CD4-positive, alpha-beta memory T cell (primary cell): ENCODE measurements around the gene KIF18B. TPM values are rescaled to one million over a fixed set of nuclear protein-coding genes. Genes with fewer than 3 reads are reported as not detected.

ENCODE experiments used
- CTCF ChIA-PET: fragments of 350-600 bp; sonication (Branson Sonifier 250); formaldehyde crosslinking; loops from one replicate; lab custom pipeline; 2021; ENCODE audit warnings: inconsistent platforms; ENCODE audit not compliant: partially characterized antibody; lab: Charles Lee
- POLR2A ChIA-PET: fragments of 350-600 bp; sonication (Branson Sonifier 250); formaldehyde crosslinking; loops from one replicate; lab custom pipeline; 2021; ENCODE audit not compliant: partially characterized antibody; lab: Charles Lee
- DNase-seq, 5 donors: peaks; one replicate each; pipeline versions ENCODE4 v3.0.0 to v3.0.0-alpha.2; 2020 to 2022; ENCODE audit warnings: mixed read lengths in 1 of 5
- H3K27ac ChIP-seq: one replicate; pipeline ENCODE4 v1.7.0; 2013; ENCODE audit warnings: low read depth, low read length
- H3K27me3 ChIP-seq: 2 replicates; pipeline ENCODE4 v1.7.0; 2013; ENCODE audit warnings: mild to moderate bottlenecking, low read length, moderate library complexity; ENCODE audit not compliant: insufficient read depth
- H3K36me3 ChIP-seq: 2 replicates; pipeline ENCODE4 v1.7.0; 2013; ENCODE audit warnings: mild to moderate bottlenecking, low read length, moderate library complexity; ENCODE audit not compliant: insufficient read depth
- H3K4me1 ChIP-seq: 2 replicates; pipeline ENCODE4 v1.7.0; 2013; ENCODE audit warnings: mild to moderate bottlenecking, low read length, moderate library complexity; ENCODE audit not compliant: insufficient read depth
- H3K4me3 ChIP-seq, 2 donors: one replicate each; pipeline ENCODE4 v1.7.0; 2013; ENCODE audit warnings: low read length in 2 of 2, mild to moderate bottlenecking in 1 of 2
- H3K9me3 ChIP-seq, 2 donors: one replicate each; pipeline ENCODE4 v1.7.0; 2013; ENCODE audit warnings: low read length in 2 of 2, control low read depth in 1 of 2; ENCODE audit not compliant: control insufficient read depth in 1 of 2
- H3K27ac Mint-ChIP-seq, 7 donors: one replicate each; pipeline ENCODE4 v1.8.0; 2020 to 2021; ENCODE audit warnings: mixed read lengths in 7 of 7, mild to moderate bottlenecking in 6 of 7, inconsistent platforms in 3 of 7, moderate library complexity in 3 of 7
- H3K27me3 Mint-ChIP-seq, 2 donors: one replicate each; pipeline ENCODE4 v1.8.0; 2020 to 2021; ENCODE audit warnings: mixed read lengths in 2 of 2
- H3K36me3 Mint-ChIP-seq, 2 donors: one replicate each; pipeline ENCODE4 v1.8.0; 2020 to 2021; ENCODE audit warnings: mixed read lengths in 2 of 2, inconsistent platforms in 1 of 2, mild to moderate bottlenecking in 1 of 2
- H3K4me1 Mint-ChIP-seq, 4 donors: one replicate each; pipeline ENCODE4 v1.8.0; 2020 to 2021; ENCODE audit warnings: mixed read lengths in 4 of 4, mild to moderate bottlenecking in 1 of 4
- H3K4me3 Mint-ChIP-seq, 8 donors: one replicate each; pipeline ENCODE4 v1.8.0; 2020 to 2021; ENCODE audit warnings: mixed read lengths in 8 of 8, mild to moderate bottlenecking in 7 of 8, moderate library complexity in 6 of 8, inconsistent platforms in 3 of 8
- H3K9me3 Mint-ChIP-seq, 8 donors: one replicate each; pipeline ENCODE4 v1.8.0; 2020 to 2021; ENCODE audit warnings: mixed read lengths in 8 of 8, mild to moderate bottlenecking in 5 of 8, inconsistent platforms in 3 of 8, moderate library complexity in 1 of 8
- intact Hi-C: fragments of 100-400 bp; cut with micrococcal nuclease; formaldehyde crosslinking; loops from one replicate; pipeline ENCODE4 v1.15.1; 2023
- polyA plus RNA-seq, 2 donors: library from polyadenylated mRNA; unstranded; fragments of 300-500 nt; fragmentation: Illumina TruSeq; gene quantifications; one replicate each; pipeline ENCODE4 v1.2.3, GENCODE V29; 2021
- total RNA-seq, 2 experiments: library from RNA; stranded (reverse); gene quantifications; one replicate each; pipeline ENCODE4 v1.2.3, GENCODE V29; 2021

Gene KIF18B
- total and polyA plus RNA-seq, 4 experiments from 2014 or later = not detected

DNA sequence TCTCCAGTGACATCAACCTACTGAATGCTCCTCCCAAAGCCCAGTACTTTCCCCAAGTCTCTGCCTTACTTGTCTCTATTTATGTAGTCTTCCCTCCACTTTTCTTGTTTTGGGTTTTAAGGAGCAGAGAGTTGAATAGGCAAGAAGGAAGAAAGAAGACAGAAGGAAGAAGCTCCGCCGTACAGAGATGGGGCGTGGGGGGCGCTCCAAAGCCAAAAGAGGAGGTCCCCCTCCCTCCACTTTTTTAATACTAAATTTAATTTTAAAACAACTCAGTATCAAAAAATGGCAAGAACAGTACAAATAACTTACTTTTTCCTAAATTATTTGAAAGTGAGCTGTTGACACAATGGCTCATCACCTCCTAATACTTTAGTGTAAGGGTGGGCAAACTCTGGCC lies 52.9 kb downstream of the KIF18B start:
- no peaks in the 10 kb centered on the region for H3K27me3 ChIP-seq
- POLR2A ChIA-PET = interaction anchor here (0.7 kb wide), 1 partner anchor 406 kb away, joined by 3 read pairs; no protein-coding TSS in a partner anchor

DNA sequence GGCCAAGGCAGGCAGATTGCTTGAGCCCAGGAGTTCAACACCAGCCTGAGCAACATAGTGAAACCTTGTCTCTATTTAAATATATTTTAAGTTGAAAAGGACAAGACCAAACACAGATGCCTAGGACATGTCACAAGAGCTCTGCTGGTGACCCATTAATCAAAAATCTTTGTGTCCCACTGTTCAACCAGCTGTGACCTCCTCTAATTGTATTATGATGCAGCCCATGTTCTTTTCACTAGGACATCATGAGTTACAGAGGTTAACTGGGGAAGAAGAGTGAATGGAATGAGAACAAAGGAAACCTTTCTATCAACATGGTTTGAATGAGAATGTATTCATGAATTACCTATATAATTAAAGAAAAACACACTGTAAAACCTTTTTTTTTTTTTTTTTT lies 55.3 kb downstream of the KIF18B start:
- Histone ChIP-seq H3K27me3 (no peaks in the 10 kb centered on the region), H3K27ac (no peak overlapping the region), H3K4me3 (no peak overlapping the region), H3K36me3 (peaks cover 13% of the 10 kb centered on the region), H3K4me1 (peaks cover 22% of the 10 kb centered on the region), H3K9me3 (no peaks in the 10 kb centered on the region)
- ChIA-PET CTCF (interaction anchor here (0.6 to 1.3 kb wide), 3 partner anchors 14 to 243 kb away, joined by 3 to 4 read pairs (median 4); partner anchors contain the start of gene ACBD4), POLR2A (no interaction called here)
- peaks cover 16 to 33% (median 21%) of the 10 kb centered on the region in 4 donors for H3K4me1 Mint-ChIP-seq
- DNase-seq = no peak
- intact Hi-C loops = no loop called here
- peaks cover 11 to 34% of the 10 kb centered on the region in 2 donors for H3K36me3 Mint-ChIP-seq
- no peak overlapping the region for H3K27ac Mint-ChIP-seq
- no peaks in the 10 kb centered on the region for H3K9me3 Mint-ChIP-seq
- H3K4me3 Mint-ChIP-seq = no peak overlapping the region
- no peaks in the 10 kb centered on the region for H3K27me3 Mint-ChIP-seq

More for the DNA sequence above, 52.9 kb downstream of the KIF18B start:
- Histone ChIP-seq H3K27ac (no peak overlapping the region), H3K36me3 (peaks cover 13% of the 10 kb centered on the region), H3K9me3 (no peaks in the 10 kb centered on the region), H3K4me3 (no peak overlapping the region), H3K4me1 (peaks cover 15% of the 10 kb centered on the region)
- H3K9me3 Mint-ChIP-seq = peaks cover 0 to 3% (median 0%) of the 10 kb centered on the region in 8 donors
- CTCF ChIA-PET = interaction anchor here (0.7 to 1.2 kb wide), 4 partner anchors 81 to 493 kb away, joined by 3 to 5 read pairs (median 3); no protein-coding TSS in a partner anchor
- intact Hi-C loops = no loop called here
- peak overlapping the region in 2 of 7 donors; percentile 5 to 14 for H3K27ac Mint-ChIP-seq
- no peaks in the 10 kb centered on the region for H3K27me3 Mint-ChIP-seq
- peaks cover 27 to 48% (median 31%) of the 10 kb centered on the region in 4 donors for H3K4me1 Mint-ChIP-seq
- no peak overlapping the region for H3K4me3 Mint-ChIP-seq
- H3K36me3 Mint-ChIP-seq = peaks cover 11 to 43% of the 10 kb centered on the region in 2 donors
- no peak for DNase-seq

DNA sequence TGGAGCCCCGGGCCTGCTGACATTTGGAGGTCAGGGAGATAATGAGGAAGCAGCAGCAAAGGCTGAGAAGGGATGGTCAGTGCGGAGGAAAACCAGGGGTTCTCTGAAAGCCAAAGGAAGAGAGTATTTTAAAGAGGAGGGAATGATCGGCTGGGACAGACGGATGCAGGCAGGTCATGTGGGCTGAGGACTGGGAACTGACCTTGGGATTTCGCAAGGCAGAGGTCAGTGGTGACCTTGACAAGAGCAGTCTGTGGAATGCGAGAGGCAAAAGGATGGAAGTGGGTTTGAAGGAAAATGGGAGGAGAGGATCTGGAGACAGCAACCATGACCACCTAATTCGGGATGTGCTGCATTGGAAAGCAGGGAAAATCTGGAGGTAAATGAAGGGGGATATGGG lies 58.6 kb downstream of the KIF18B start:
- POLR2A ChIA-PET = no interaction called here
- peaks cover 11 to 15% (median 12%) of the 10 kb centered on the region in 4 donors for H3K4me1 Mint-ChIP-seq
- no peak overlapping the region for H3K4me3 Mint-ChIP-seq
- DNase-seq = no peak
- no peaks in the 10 kb centered on the region for H3K9me3 Mint-ChIP-seq
- H3K36me3 Mint-ChIP-seq = peaks cover 20 to 45% of the 10 kb centered on the region in 2 donors
- Histone ChIP-seq H3K36me3 (peaks cover 34% of the 10 kb centered on the region), H3K27me3 (no peaks in the 10 kb centered on the region), H3K4me1 (peaks cover 28% of the 10 kb centered on the region), H3K9me3 (no peaks in the 10 kb centered on the region), H3K4me3 (no peak overlapping the region), H3K27ac (peak overlapping the region; percentile 16)
- H3K27ac Mint-ChIP-seq = no peak overlapping the region
- intact Hi-C loops = no loop called here
- no peaks in the 10 kb centered on the region for H3K27me3 Mint-ChIP-seq
- CTCF ChIA-PET = interaction anchor here (0.7 to 1.8 kb wide), 2 partner anchors 8 to 132 kb away, joined by 3 to 5 read pairs; no protein-coding TSS in a partner anchor

DNA sequence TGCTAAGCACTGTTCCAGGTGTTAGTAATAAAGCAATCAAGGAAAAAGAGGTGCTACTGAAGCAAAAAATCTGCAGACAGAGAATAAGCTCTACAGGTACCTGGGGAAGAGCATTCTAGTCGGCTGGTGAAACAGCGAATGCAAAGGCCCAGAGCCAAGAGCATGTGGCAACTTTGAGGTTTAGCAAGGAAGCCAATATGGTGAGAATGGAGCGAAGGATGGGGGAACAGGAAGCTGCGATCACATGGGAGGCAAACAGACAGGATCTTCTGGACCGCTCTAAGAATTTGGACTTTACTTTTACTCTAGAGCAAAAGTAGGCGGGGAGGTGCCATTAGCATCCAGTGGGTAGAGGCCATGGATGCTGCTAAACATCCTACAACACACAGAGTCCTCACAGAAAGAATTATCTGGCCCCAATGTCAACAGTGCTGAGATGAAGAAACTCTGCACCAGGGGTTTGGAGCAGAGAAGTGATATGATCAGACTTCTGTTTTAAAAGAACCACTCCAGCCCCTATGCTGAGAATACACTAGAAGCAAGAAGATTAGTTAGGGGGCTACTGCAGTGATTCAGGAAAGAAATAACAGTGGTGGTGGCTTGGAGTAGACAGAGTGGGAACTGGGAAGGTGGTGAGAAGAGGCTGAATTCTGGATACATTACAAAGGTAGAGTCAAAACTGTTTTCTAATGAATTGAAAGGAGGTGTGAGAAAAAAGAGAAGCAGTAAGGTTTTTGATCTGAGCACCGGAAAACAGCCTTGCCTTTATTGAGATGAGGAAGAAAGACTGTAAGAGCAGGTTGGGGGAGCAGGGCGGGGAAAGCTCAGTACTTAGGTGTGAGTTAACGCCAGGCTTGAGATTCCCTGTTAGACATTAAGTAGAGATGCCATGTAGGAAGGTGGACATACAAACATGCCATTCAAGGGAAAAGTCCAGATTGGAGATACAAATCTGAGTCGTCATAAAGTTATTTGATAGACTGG lies 59.3 kb downstream of the KIF18B start:
- H3K27me3 Mint-ChIP-seq = no peaks in the 10 kb centered on the region
- H3K4me3 Mint-ChIP-seq = no peak overlapping the region
- ChIA-PET POLR2A (no interaction called here), CTCF (no interaction called here)
- no peaks in the 10 kb centered on the region for H3K9me3 ChIP-seq
- H3K9me3 Mint-ChIP-seq = no peaks in the 10 kb centered on the region
- H3K4me3 ChIP-seq = no peak overlapping the region
- H3K27ac Mint-ChIP-seq = no peak overlapping the region
- peaks cover 8 to 15% (median 11%) of the 10 kb centered on the region in 4 donors for H3K4me1 Mint-ChIP-seq
- no peaks in the 10 kb centered on the region for H3K27me3 ChIP-seq
- intact Hi-C loops = no loop called here
- peaks cover 23 to 48% of the 10 kb centered on the region in 2 donors for H3K36me3 Mint-ChIP-seq
- H3K36me3 ChIP-seq = peaks cover 40% of the 10 kb centered on the region
- peak overlapping the region; percentile 16 for H3K27ac ChIP-seq
- DNase-seq = peak in 1 of 5 donors; percentile 9
- H3K4me1 ChIP-seq = peaks cover 28% of the 10 kb centered on the region

DNA sequence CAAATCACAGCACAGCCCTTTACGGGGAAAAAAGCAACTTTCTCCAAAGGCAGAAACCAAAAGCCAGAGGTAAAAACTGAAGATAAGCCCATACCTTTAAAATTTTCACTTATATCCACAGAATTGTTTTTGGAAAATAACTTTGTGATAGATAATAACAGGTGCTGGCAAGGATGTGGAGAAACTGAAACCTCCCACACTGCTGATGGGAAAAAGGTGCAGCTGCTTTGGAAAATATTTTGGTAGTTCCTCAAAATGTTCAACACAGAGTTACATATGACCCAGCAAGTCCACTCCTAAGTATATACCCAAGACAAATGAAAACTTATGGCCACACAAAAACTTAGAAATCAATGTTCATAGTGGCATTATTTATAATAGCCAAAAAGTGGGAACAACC lies 60.6 kb downstream of the KIF18B start:
- Mint-ChIP-seq H3K9me3 (no peaks in the 10 kb centered on the region), H3K27me3 (no peaks in the 10 kb centered on the region), H3K27ac (peak overlapping the region in 2 of 7 donors; percentile 8 to 53), H3K36me3 (peaks cover 32 to 53% of the 10 kb centered on the region in 2 donors), H3K4me3 (peak overlapping the region in 1 of 8 donors; percentile 45), H3K4me1 (peaks cover 6 to 15% (median 10%) of the 10 kb centered on the region in 4 donors)
- H3K4me3 ChIP-seq = no peak overlapping the region
- H3K27me3 ChIP-seq = no peaks in the 10 kb centered on the region
- no peaks in the 10 kb centered on the region for H3K9me3 ChIP-seq
- CTCF ChIA-PET = no interaction called here
- intact Hi-C loops = no loop called here
- H3K4me1 ChIP-seq = peaks cover 28% of the 10 kb centered on the region
- H3K36me3 ChIP-seq = peaks cover 52% of the 10 kb centered on the region
- no peak for DNase-seq
- H3K27ac ChIP-seq = peak overlapping the region; percentile 1
- POLR2A ChIA-PET = no interaction called here

DNA sequence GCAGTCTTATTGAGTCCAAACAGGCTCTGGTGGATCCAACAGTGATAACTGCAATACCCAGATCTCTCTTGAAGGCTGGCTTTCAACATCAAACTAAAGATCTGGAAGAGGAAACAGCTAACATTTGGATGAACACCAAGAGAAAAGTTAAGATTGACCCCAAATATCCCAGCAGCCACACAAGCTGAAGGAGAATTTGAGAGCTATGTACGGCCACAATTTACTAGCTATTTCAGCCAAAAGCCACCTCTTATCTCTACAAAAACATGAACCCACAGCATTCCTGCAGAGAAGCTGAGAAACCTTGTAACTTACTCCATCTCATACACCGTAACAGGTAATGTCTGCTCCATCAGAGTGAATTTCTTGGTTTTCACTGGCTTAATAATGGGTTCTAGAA lies 62.6 kb downstream of the KIF18B start:
- POLR2A ChIA-PET = interaction anchor here (0.6 to 1.2 kb wide), 3 partner anchors 14 to 24 kb away, joined by 3 to 4 read pairs (median 4); partner anchors contain the start of gene EFTUD2
- peaks cover 0 to 8% (median 2%) of the 10 kb centered on the region in 4 donors for H3K4me1 Mint-ChIP-seq
- no peak overlapping the region for H3K27ac ChIP-seq

DNA sequence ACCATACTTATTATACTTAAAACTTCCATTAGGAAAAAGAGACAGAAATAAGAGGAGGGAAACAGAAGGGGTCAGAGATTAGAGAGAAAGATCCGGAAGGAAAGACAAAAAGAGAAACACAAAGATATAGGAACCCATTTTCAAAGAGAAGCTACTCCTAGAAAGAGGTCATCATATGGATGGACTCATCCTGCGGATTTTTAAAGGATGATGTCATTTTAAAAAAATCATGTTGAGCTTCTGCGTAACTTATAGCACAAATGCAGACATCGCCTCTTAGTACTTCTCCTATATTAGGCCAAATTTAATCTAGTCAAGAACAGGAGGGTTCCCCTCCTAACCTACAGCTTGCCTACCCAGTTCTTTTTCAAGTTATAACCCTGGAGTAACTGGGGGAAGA lies 66.4 kb downstream of the KIF18B start:
- no peak for DNase-seq
- CTCF ChIA-PET = interaction anchor here (0.8 to 1.7 kb wide), 7 partner anchors 8 to 141 kb away, joined by 3 to 6 read pairs (median 3); no protein-coding TSS in a partner anchor
- H3K27me3 ChIP-seq = no peaks in the 10 kb centered on the region
- no peaks in the 10 kb centered on the region for H3K9me3 Mint-ChIP-seq
- peaks cover 62 to 76% of the 10 kb centered on the region in 2 donors for H3K36me3 Mint-ChIP-seq
- H3K4me3 ChIP-seq = no peak overlapping the region
- H3K4me1 Mint-ChIP-seq = peaks cover 0 to 7% (median 0%) of the 10 kb centered on the region in 4 donors
- POLR2A ChIA-PET = no interaction called here
- intact Hi-C loops = no loop called here
- no peak overlapping the region for H3K4me3 Mint-ChIP-seq
- peaks cover 72% of the 10 kb centered on the region for H3K36me3 ChIP-seq
- no peak overlapping the region for H3K27ac Mint-ChIP-seq
- H3K27me3 Mint-ChIP-seq = no peaks in the 10 kb centered on the region
- H3K9me3 ChIP-seq = no peaks in the 10 kb centered on the region
- no peak overlapping the region for H3K27ac ChIP-seq
- no peaks in the 10 kb centered on the region for H3K4me1 ChIP-seq

More for the DNA sequence above, 62.6 kb downstream of the KIF18B start:
- no peaks in the 10 kb centered on the region for H3K9me3 ChIP-seq
- H3K4me3 Mint-ChIP-seq = no peak overlapping the region
- CTCF ChIA-PET = interaction anchor here (0.9 to 2.2 kb wide), 3 partner anchors 8 to 109 kb away, joined by 3 to 7 read pairs (median 6); no protein-coding TSS in a partner anchor
- no peaks in the 10 kb centered on the region for H3K27me3 Mint-ChIP-seq
- H3K4me3 ChIP-seq = no peak overlapping the region
- H3K36me3 ChIP-seq = peaks cover 66% of the 10 kb centered on the region
- peaks cover 28% of the 10 kb centered on the region for H3K4me1 ChIP-seq
- H3K27me3 ChIP-seq = no peaks in the 10 kb centered on the region
- intact Hi-C loops = no loop called here
- DNase-seq = no peak
- H3K36me3 Mint-ChIP-seq = peaks cover 44 to 60% of the 10 kb centered on the region in 2 donors
- H3K27ac Mint-ChIP-seq = no peak overlapping the region
- H3K9me3 Mint-ChIP-seq = no peaks in the 10 kb centered on the region
